K562 (cell line): ENCODE results near the gene GCK. TPM values are rescaled to one million over a fixed set of nuclear protein-coding genes. Genes with fewer than 3 reads are reported as not detected.

Source experiments
- ATAC-seq: fragments of 200-7000 bp; cut with Tn5 transposase; 3 replicates; pipeline ENCODE4 v1.9.1; 2020; ENCODE audit warnings: moderate library complexity
- BruUV-seq: library from RNA; stranded (reverse); fragments of 400-500 nt; replicated peaks from 2 replicates; lab custom pipeline; 2021; lab: Mats Ljungman, UMichigan
- CTCF ChIA-PET: fragments of 300-600 bp; formaldehyde crosslinking; extraction: SDS; loops from one replicate; lab custom pipeline; 2021; ENCODE audit warnings: low intra/inter-chr PET ratio; lab: Yijun Ruan, JAX
- POLR2A ChIA-PET: fragments of 300-600, 350-650 bp; sonication (Branson Sonifier 250); formaldehyde crosslinking; extraction: SDS; loops from one replicate; lab custom pipeline; 2021; ENCODE audit warnings: antibody characterized with exemption, inconsistent platforms; lab: Yijun Ruan, JAX
- DNase-seq, 4 experiments: peaks; one replicate each; pipeline versions ENCODE4 v3.0.0 to v3.0.0-alpha.2; 2011 to 2018; ENCODE audit warnings: low spot score in 3 of 4, mixed read lengths in 3 of 4; ENCODE audit errors: extremely low read depth in 1 of 4
- FAIRE-seq: peaks from 2 replicates; lab custom pipeline; 2011; peaks lifted over from hg19 to GRCh38; lab: Jason Lieb, UNC
- H2AFZ ChIP-seq: 2 replicates; pipeline ENCODE4 v1.6.0; 2011; ENCODE audit warnings: low read depth, low read length, control low read depth, inconsistent platforms
- H3K27ac ChIP-seq: fragments of 200-600 bp; 3 replicates; pipeline ENCODE4 v1.8.0; 2011; ENCODE audit warnings: low read depth, mild to moderate bottlenecking, control low read depth, inconsistent platforms, low read length, moderate library complexity, mixed read lengths; ENCODE audit errors: extremely low read depth
- H3K27me3 ChIP-seq, 2 experiments: fragments of 300-600 bp in 1 of 2; 2 replicates in 1 of 2; 3 replicates in 1 of 2; pipeline versions ENCODE4 v1.6.0 to v1.8.0; 2011; ENCODE audit warnings: inconsistent platforms in 2 of 2, low read length in 2 of 2, mild to moderate bottlenecking in 1 of 2, mixed read lengths in 1 of 2, moderate library complexity in 1 of 2; ENCODE audit not compliant: control insufficient read depth in 2 of 2, insufficient read depth in 2 of 2
- H3K36me3 ChIP-seq: fragments of 300-600 bp; 3 replicates; pipeline ENCODE4 v1.8.0; 2011; ENCODE audit warnings: mild to moderate bottlenecking, low read length, inconsistent platforms; ENCODE audit not compliant: control insufficient read depth, insufficient read depth
- H3K4me1 ChIP-seq, 2 experiments: fragments of 200-600 bp in 1 of 2; replicated peaks in 1 of 2; 2 replicates in 1 of 2; 3 replicates in 1 of 2; pipeline versions ENCODE4 v1.5.1 to v1.8.0; 2011; ENCODE audit warnings: inconsistent platforms in 2 of 2, low read length in 2 of 2, mild to moderate bottlenecking in 1 of 2, mixed read lengths in 1 of 2, moderate library complexity in 1 of 2; ENCODE audit not compliant: control insufficient read depth in 2 of 2, insufficient read depth in 2 of 2
- H3K4me2 ChIP-seq: 2 replicates; pipeline ENCODE4 v1.6.1; 2011; ENCODE audit warnings: low read length, control low read depth, inconsistent platforms, mixed read lengths; ENCODE audit not compliant: insufficient read depth
- H3K4me3 ChIP-seq: fragments of 200-600 bp; sonication (generic), shearing (Covaris generic); 2 replicates; pipeline ENCODE4 v1.5.1; 2016; ENCODE audit warnings: control low read depth, inconsistent platforms
- H3K79me2 ChIP-seq: fragments of 200-600 bp; 3 replicates; pipeline ENCODE4 v1.8.0; 2011; ENCODE audit warnings: low read length, inconsistent platforms; ENCODE audit not compliant: control insufficient read depth, insufficient read depth
- H3K9ac ChIP-seq, 2 experiments: 2 replicates each; pipeline versions ENCODE4 v1.6.0 to v1.6.1; 2011; ENCODE audit warnings: low read depth in 2 of 2, low read length in 2 of 2, control low read depth in 1 of 2, inconsistent platforms in 1 of 2, mild to moderate bottlenecking in 1 of 2, mixed read lengths in 1 of 2; ENCODE audit not compliant: insufficient read depth in 1 of 2
- H3K9me1 ChIP-seq: one replicate; pipeline ENCODE4 v1.6.0; 2011; ENCODE audit warnings: inconsistent platforms, mild to moderate bottlenecking, low read length, moderate library complexity; ENCODE audit not compliant: control insufficient read depth, insufficient read depth
- H3K9me3 ChIP-seq: replicated peaks from 2 replicates; pipeline ENCODE4 v1.5.1; 2011; ENCODE audit warnings: low read depth, low read length, inconsistent platforms; ENCODE audit not compliant: control insufficient read depth, insufficient read depth
- H4K20me1 ChIP-seq: replicated peaks from 2 replicates; pipeline ENCODE4 v1.6.1; 2011; ENCODE audit warnings: low read length, inconsistent platforms, mixed read lengths; ENCODE audit not compliant: control insufficient read depth, insufficient read depth
- LEF1 ChIP-seq: fragments of 450-650 bp; IDR thresholded peaks from 2 replicates; pipeline ENCODE4 v1.6.1; 2016; ENCODE audit warnings: mild to moderate bottlenecking
- ZNF699 ChIP-seq: fragments of 250-450 bp; sonication (Bioruptor Pico); IDR thresholded peaks from 2 replicates; pipeline ENCODE4 v1.8.0; 2021; ENCODE audit warnings: mild to moderate bottlenecking, moderate library complexity; ENCODE audit not compliant: insufficient replicate concordance
- WGBS: fragments of 100-300 bp; shearing (Covaris generic); methylation state at CpG from one replicate; pipeline ENCODE4 v1.1.6; 2016; ENCODE audit warnings: low coverage, mixed read lengths; ENCODE audit not compliant: insufficient coverage; ENCODE audit errors: missing lambda C conversion rate; 5-methylcytosine and 5-hydroxymethylcytosine counted together
- in situ Hi-C: fragments of 300-500 bp; cut with MboI; formaldehyde crosslinking; loops from 4 replicates; pipeline ENCODE4 v1.15.0; 2018; ENCODE audit warnings: inconsistent platforms, mixed read lengths
- intact Hi-C: fragments of 100-400 bp; cut with micrococcal nuclease; formaldehyde crosslinking; loops from 2 replicates; pipeline ENCODE4 v1.14.2; 2022
- polyA plus RNA-seq, 8 experiments: library from polyadenylated mRNA; depleted of rRNA in 4 of 8; stranded (reverse) in 5 of 8; unstranded in 3 of 8; fragments of >200 nt; fragmentation: Nextera tagmentation in 2 of 8; fragmentation: Illumina TruSeq in 1 of 8; extraction: Ambion mirVana in 2 of 8; extraction: Trizol in 1 of 8; gene quantifications; 2 replicates each; pipeline versions ENCODE4 v1.2.1 to v1.2.3, GENCODE V29; 2011 to 2014; ENCODE audit warnings: inconsistent platforms in 1 of 8, missing spikeins in 1 of 8
- total RNA-seq, 7 experiments: library from RNA; depleted of rRNA in 6 of 7; stranded (reverse); fragments of >200 nt in 6 of 7; fragmentation: Illumina TruSeq in 2 of 7; extraction: Trizol in 2 of 7; gene quantifications; 2 replicates each; pipeline versions ENCODE4 v1.2.1 to v1.2.3, GENCODE V29; 2011 to 2021; ENCODE audit warnings: low replicate concordance in 1 of 7
- TF ChIP-seq, protein P1 (sequence below): fragments of 450-650 bp; IDR thresholded peaks from 2 replicates; pipeline ENCODE4 v1.6.1; 2018; ENCODE audit not compliant: partially characterized antibody

The GCK gene
- total and polyA plus RNA-seq, 9 of the 15 experiments (the other 6 are each of a cell fraction or from before 2014, with no cell fraction given) = 0.11 to 0.55 (median 0.16) TPM; not detected in 3

DNA sequence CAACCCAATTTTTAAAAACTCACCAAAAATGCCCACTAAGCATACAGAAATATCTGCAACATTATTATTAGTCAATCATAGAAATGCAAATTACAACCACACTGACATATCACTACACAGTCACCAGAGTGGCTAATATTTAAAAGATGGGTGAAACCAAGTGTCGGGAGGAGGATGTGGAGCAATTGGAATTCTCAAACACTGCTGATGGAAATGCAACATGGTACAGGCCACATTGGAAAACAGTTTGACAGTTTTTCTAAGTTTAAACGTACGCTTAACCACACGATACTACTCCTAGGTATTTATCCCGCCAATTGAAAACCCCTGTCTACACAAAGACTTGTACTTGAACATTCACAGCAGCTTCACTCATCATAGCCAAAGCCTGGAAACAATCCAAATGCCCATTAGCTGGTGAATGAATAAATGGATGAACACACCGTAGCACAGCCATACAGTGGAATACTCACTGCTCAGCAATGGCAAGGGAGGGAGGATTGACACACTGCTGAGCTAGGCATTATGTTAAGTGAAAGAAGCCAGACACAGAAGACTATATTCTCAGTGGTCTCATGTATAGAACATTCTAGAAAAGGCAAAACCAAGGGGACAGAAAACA is 16.3 kb downstream of the GCK start:
- Histone ChIP-seq H3K27me3 (peaks cover 29 to 34% of the 10 kb centered on the region in 2 experiments; a peak in 4 of 5 replicates), H3K4me1 (no peaks in the 10 kb centered on the region), H3K36me3 (no peaks in the 10 kb centered on the region), H3K9me3 (no peaks in the 10 kb centered on the region), H3K9ac (no peak overlapping the region), H3K9me1 (no peaks in the 10 kb centered on the region), H3K4me3 (no peak overlapping the region), H2AFZ (no peak overlapping the region), H3K27ac (no peak overlapping the region)
- in situ Hi-C loops = no loop called here
- ATAC-seq (no peak), DNase-seq (no peak)
- intact Hi-C loops = no loop called here
- WGBS = 4% methylated on average over 6 of the region's 6 CpGs
- CTCF ChIA-PET = no interaction called here
- TF ChIP-seq, protein P1, sequence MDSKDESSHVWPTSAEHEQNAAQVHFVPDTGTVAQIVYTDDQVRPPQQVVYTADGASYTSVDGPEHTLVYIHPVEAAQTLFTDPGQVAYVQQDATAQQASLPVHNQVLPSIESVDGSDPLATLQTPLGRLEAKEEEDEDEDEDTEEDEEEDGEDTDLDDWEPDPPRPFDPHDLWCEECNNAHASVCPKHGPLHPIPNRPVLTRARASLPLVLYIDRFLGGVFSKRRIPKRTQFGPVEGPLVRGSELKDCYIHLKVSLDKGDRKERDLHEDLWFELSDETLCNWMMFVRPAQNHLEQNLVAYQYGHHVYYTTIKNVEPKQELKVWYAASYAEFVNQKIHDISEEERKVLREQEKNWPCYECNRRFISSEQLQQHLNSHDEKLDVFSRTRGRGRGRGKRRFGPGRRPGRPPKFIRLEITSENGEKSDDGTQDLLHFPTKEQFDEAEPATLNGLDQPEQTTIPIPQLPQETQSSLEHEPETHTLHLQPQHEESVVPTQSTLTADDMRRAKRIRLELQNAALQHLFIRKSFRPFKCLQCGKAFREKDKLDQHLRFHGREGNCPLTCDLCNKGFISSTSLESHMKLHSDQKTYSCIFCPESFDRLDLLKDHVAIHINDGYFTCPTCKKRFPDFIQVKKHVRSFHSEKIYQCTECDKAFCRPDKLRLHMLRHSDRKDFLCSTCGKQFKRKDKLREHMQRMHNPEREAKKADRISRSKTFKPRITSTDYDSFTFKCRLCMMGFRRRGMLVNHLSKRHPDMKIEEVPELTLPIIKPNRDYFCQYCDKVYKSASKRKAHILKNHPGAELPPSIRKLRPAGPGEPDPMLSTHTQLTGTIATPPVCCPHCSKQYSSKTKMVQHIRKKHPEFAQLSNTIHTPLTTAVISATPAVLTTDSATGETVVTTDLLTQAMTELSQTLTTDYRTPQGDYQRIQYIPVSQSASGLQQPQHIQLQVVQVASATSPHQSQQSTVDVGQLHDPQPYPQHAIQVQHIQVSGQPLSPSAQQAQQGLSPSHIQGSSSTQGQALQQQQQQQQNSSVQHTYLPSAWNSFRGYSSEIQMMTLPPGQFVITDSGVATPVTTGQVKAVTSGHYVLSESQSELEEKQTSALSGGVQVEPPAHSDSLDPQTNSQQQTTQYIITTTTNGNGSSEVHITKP = peak; percentile 84
- TF ChIP-seq ZNF699 = no peak
- TF ChIP-seq LEF1 = no peak
- TF ChIP-seq, all 486 proteins: peak for 1
- BruUV-seq = no TSS peak
- no peaks in the 10 kb centered on the region for H4K20me1 ChIP-seq
- POLR2A ChIA-PET = interaction anchor here (1.2 to 1.6 kb wide), 2 partner anchors 10 to 25 kb away, joined by 3 to 5 read pairs; no protein-coding TSS in a partner anchor
- no peaks in the 10 kb centered on the region for H3K79me2 ChIP-seq
- no peak for FAIRE-seq
- H3K4me2 ChIP-seq = no peak overlapping the region
